ENCODE data around the gene NFIL3. TPM values are rescaled to one million over a fixed set of nuclear protein-coding genes. Genes with fewer than 3 reads are reported as not detected.

Gene NFIL3
- total and polyA plus RNA-seq, 2 of the 4 experiments (the other 2 are of a cell fraction) = 27.6 to 27.7 TPM

GRCh38 chr9:91429501-91429900 lies 5.9 kb upstream of the NFIL3 start:
- Histone ChIP-seq H2BK15ac (ENCODE audit: low read depth, low read length) (peak overlapping the region; percentile 32; the same call in 1 of the 3 replicates), H2BK20ac (ENCODE audit: low read depth, low read length) (0 out of 2 replicates have a peak overlapping the region, but pooled peaks have one; percentile 12), H2AFZ (replicated peaks; ENCODE audit: low read length, poor library complexity) (no peak overlapping the region), H3K23ac (ENCODE audit: low read depth, low read length) (no peak overlapping the region), H3K9me3 (ENCODE audit: control insufficient read depth, insufficient read depth, low read length) (no peaks in the 10 kb centered on the region), H4K8ac (ENCODE audit: low read depth in 2 of 2, low read length in 2 of 2) (no peak overlapping the region), H3K4ac (ENCODE audit: low read depth, low read length) (peak overlapping the region; percentile 24; the same call in 1 of the 2 replicates), H3K4me3 (ENCODE audit: insufficient read depth, low read depth, low read length) (no peak overlapping the region), H3K4me2 (ENCODE audit: low read depth, low read length) (0 out of 2 replicates have a peak overlapping the region, but pooled peaks have one; percentile 2), H3K4me1 (ENCODE audit: control insufficient read depth, insufficient read depth, low read length) (peaks cover 10% of the 10 kb centered on the region), H4K20me1 (ENCODE audit: insufficient read depth, low read length) (no peaks in the 10 kb centered on the region), H3K9me1 (ENCODE audit: insufficient read depth, low read length) (peaks cover 8% of the 10 kb centered on the region; the same call in 1 of the 2 replicates), H4K91ac (ENCODE audit: insufficient read depth, low read depth, low read length) (peak overlapping the region; percentile 10; the same call in 1 of the 2 replicates), H2AK9ac (replicated peaks; ENCODE audit: low read depth, low read length, poor library complexity) (no peak overlapping the region), H3K79me1 (ENCODE audit: low read depth in 1 of 2, low read length in 2 of 2) (peaks cover 0 to 20% of the 10 kb centered on the region in 2 experiments; a peak in 3 of 4 replicates), H3K36me3 (ENCODE audit: control insufficient read depth, insufficient read depth, low read length) (no peaks in the 10 kb centered on the region), H4K5ac (ENCODE audit: low read depth, low read length) (peak overlapping the region; percentile 37), H3K27ac (ENCODE audit: insufficient read depth, low read length) (peak overlapping the region; percentile 61; the same call in 1 of the 2 replicates), H2AK5ac (ENCODE audit: low read depth, low read length) (peak overlapping the region; percentile 3; the same call in 1 of the 2 replicates), H3K56ac (ENCODE audit: extremely low read depth, insufficient read depth, low read length) (no peak overlapping the region), H3K14ac (replicated peaks; ENCODE audit: low read depth, low read length) (no peak overlapping the region), H3K18ac (ENCODE audit: low read depth, low read length) (peak overlapping the region; percentile 43), H3K27me3 (ENCODE audit: control insufficient read depth, insufficient read depth, low read length) (no peaks in the 10 kb centered on the region), H2BK5ac (ENCODE audit: low read depth, low read length, poor library complexity, severe bottlenecking) (no peak overlapping the region), H2BK120ac (ENCODE audit: low read depth, low read length) (0 out of 2 replicates have a peak overlapping the region, but pooled peaks have one; percentile 12), H3K9ac (ENCODE audit: low read depth, low read length) (no peak overlapping the region)
- no peak for ATAC-seq (ENCODE audit: low read depth)
- 88% methylated on average over 5 of the region's 8 CpGs; no CpG with 5 or more reads in 1 of the 2 experiments for WGBS, 2 experiments (ENCODE audit: extremely low coverage in 2 of 2, insufficient read length in 1 of 2)
- TF ChIP-seq ELK1 (IDR thresholded peaks at IDR 0.05; ENCODE audit: borderline replicate concordance, low read depth, low read length) = no peak
- TF ChIP-seq RFX5 (IDR thresholded peaks at IDR 0.05; ENCODE audit: low read depth, low read length) = no peak
- no peak for TF ChIP-seq CEBPB (IDR thresholded peaks at IDR 0.05; ENCODE audit: low read depth, low read length)
- TF ChIP-seq POLR2A (IDR thresholded peaks at IDR 0.05; ENCODE audit: low read depth, low read length) = no peak
- no peak for TF ChIP-seq MAZ (IDR thresholded peaks at IDR 0.05; ENCODE audit: borderline replicate concordance, low read depth, low read length)
- TF ChIP-seq CTCF (conservative IDR thresholded peaks at IDR 0.05; ENCODE audit: low read depth, low read length) = no peak
- no peak for TF ChIP-seq MXI1 (IDR thresholded peaks at IDR 0.05; ENCODE audit: borderline replicate concordance, low read depth, low read length)
- no peak for TF ChIP-seq USF2 (IDR thresholded peaks at IDR 0.05; ENCODE audit: low read depth, low read length)
- TF ChIP-seq CHD1 (IDR thresholded peaks at IDR 0.05; ENCODE audit: low read depth, low read length) = no peak
- TF ChIP-seq MAFK (IDR thresholded peaks at IDR 0.05; ENCODE audit: low read depth, low read length) = no peak
- no peak for TF ChIP-seq RAD21 (IDR thresholded peaks at IDR 0.05; ENCODE audit: low read length)
- TF ChIP-seq NFE2L2 (IDR thresholded peaks at IDR 0.05; ENCODE audit: low read depth, low read length) = no peak
- no peak for TF ChIP-seq SMC3 (IDR thresholded peaks at IDR 0.05; ENCODE audit: low read depth, low read length)
- no peak for TF ChIP-seq FOS (IDR thresholded peaks at IDR 0.05; ENCODE audit: low read depth, low read length)
- no peak for TF ChIP-seq RCOR1 (IDR thresholded peaks at IDR 0.05; ENCODE audit: insufficient replicate concordance, low read length)
- intact Hi-C loops (cut with micrococcal nuclease) (loop anchor here (5.0 kb wide), 1 partner anchor 53 kb away; no protein-coding TSS in a partner anchor), in situ Hi-C loops (cut with MboI; ENCODE audit: low sequenced_read_pairs) (loop anchor here (5.0 kb wide), 1 partner anchor 68 kb away; no protein-coding TSS in a partner anchor), dilution Hi-C loops (cut with HindIII; ENCODE audit: low sequenced_read_pairs, unreplicated experiment) (no loop called here)
- ChIA-PET POLR2A (ENCODE audit: unreplicated experiment) (no interaction called here), CTCF (interaction anchor here (0.9 kb wide), 1 partner anchor 444 kb away, joined by 3 read pairs; no protein-coding TSS in a partner anchor)
- no peak for DNase-seq
- no TSS peak for BruUV-seq (replicated peaks)
